Activated B cell treated with CpG ODN at 0.5 μM for 24 hours (primary cell): ENCODE measurements around the gene PRKACA. TPM values are rescaled to one million over a fixed set of nuclear protein-coding genes. Genes with fewer than 3 reads are reported as not detected.

Experiments
- ATAC-seq: fragments of 200-7000 bp; cut with Tn5 transposase; one replicate; pipeline ENCODE4 v1.10.0; 2021; ENCODE audit warnings: low read depth, mild to moderate bottlenecking, moderate library complexity
- CTCF ChIA-PET: fragments of 350-600 bp; sonication (Branson Sonifier 250); formaldehyde crosslinking; loops from one replicate; lab custom pipeline; 2021; ENCODE audit warnings: antibody characterized with exemption; lab: Charles Lee
- POLR2A ChIA-PET: fragments of 350-600 bp; sonication (Branson Sonifier 250); formaldehyde crosslinking; loops from one replicate; lab custom pipeline; 2021; ENCODE audit warnings: antibody characterized with exemption; lab: Charles Lee
- DNase-seq: peaks from one replicate; pipeline ENCODE4 v3.0.0; 2022
- H3K27ac Mint-ChIP-seq: one replicate; pipeline ENCODE4 v1.8.0; 2020; ENCODE audit warnings: mixed read lengths
- H3K27me3 Mint-ChIP-seq: one replicate; pipeline ENCODE4 v1.8.0; 2021; ENCODE audit warnings: mixed read lengths
- H3K36me3 Mint-ChIP-seq: one replicate; pipeline ENCODE4 v1.8.0; 2021; ENCODE audit warnings: low read depth, mixed read lengths
- H3K4me1 Mint-ChIP-seq: one replicate; pipeline ENCODE4 v1.8.0; 2021; ENCODE audit warnings: mixed read lengths
- H3K4me3 Mint-ChIP-seq: one replicate; pipeline ENCODE4 v1.8.0; 2020; ENCODE audit warnings: mild to moderate bottlenecking, mixed read lengths
- H3K9me3 Mint-ChIP-seq: one replicate; pipeline ENCODE4 v1.8.0; 2020; ENCODE audit warnings: mixed read lengths
- intact Hi-C: fragments of 100-400 bp; cut with micrococcal nuclease; formaldehyde crosslinking; loops from one replicate; pipeline ENCODE4 v1.15.1; 2024
- total RNA-seq: library from RNA; stranded (reverse); gene quantifications from 2 replicates; pipeline ENCODE4 v1.2.3, GENCODE V29; 2022
- TF ChIP-seq, protein P1 (sequence below): fragments of 200-600 bp; IDR thresholded peaks from one replicate; pipeline ENCODE4 v1.8.0; 2022; ENCODE audit warnings: antibody characterized with exemption, mild to moderate bottlenecking

Gene PRKACA
- total RNA-seq, 1 donor from 2014 or later: 43.7 TPM

DNA sequence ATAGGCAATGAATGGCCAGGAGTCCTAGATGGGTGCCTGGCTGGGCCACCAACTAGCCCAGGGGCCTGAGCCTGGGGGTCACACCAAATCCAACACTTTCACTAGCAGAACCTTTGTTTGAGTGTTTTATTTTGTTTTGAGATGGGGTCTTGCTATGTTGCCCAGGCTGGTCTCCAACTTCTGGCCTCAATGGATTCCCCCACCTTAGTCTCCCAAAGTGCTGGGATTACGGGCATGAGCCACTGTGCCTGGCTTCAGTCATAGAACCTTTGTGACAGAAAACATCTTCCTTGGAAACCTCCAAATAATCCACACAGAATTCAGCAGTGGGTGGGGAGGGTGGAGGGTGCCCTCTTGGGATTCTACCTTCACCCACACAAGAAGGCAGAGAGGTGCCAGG is 6.1 kb downstream of the PRKACA start:
- H3K4me3 Mint-ChIP-seq: no peak overlapping the region
- TF ChIP-seq, protein P1, sequence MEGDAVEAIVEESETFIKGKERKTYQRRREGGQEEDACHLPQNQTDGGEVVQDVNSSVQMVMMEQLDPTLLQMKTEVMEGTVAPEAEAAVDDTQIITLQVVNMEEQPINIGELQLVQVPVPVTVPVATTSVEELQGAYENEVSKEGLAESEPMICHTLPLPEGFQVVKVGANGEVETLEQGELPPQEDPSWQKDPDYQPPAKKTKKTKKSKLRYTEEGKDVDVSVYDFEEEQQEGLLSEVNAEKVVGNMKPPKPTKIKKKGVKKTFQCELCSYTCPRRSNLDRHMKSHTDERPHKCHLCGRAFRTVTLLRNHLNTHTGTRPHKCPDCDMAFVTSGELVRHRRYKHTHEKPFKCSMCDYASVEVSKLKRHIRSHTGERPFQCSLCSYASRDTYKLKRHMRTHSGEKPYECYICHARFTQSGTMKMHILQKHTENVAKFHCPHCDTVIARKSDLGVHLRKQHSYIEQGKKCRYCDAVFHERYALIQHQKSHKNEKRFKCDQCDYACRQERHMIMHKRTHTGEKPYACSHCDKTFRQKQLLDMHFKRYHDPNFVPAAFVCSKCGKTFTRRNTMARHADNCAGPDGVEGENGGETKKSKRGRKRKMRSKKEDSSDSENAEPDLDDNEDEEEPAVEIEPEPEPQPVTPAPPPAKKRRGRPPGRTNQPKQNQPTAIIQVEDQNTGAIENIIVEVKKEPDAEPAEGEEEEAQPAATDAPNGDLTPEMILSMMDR: no peak
- POLR2A ChIA-PET: no interaction called here
- no peaks in the 10 kb centered on the region for H3K27me3 Mint-ChIP-seq
- H3K36me3 Mint-ChIP-seq: peaks cover 11% of the 10 kb centered on the region
- no peak for DNase-seq
- no peaks in the 10 kb centered on the region for H3K9me3 Mint-ChIP-seq
- H3K27ac Mint-ChIP-seq: no peak overlapping the region
- no peak for ATAC-seq
- H3K4me1 Mint-ChIP-seq: peaks cover 26% of the 10 kb centered on the region
- CTCF ChIA-PET: no interaction called here
- intact Hi-C loops: loop anchor here (10.0 kb wide), 1 partner anchor 317 kb away; the partner anchor contains the start of gene ZSWIM4

DNA sequence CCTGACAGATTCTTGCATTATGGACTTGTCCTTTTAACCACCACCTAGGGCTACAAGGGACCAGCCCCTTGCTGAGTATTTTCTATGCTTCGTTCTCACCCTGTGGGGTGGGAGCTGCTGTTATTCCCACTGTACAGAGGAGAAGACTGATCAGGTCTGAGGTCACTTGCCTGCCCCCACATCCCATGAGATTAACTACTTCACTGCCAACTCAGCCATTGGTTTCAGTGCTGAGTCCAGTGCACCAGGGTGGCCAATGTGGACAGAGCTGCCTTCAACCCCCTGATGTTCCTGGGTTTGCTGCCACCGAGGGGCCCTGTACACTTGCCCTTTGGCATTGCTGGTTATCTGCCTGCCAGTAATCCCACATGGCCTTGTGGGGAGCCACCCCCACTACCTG is 6.9 kb downstream of the PRKACA start:
- no peaks in the 10 kb centered on the region for H3K9me3 Mint-ChIP-seq
- POLR2A ChIA-PET: no interaction called here
- H3K27me3 Mint-ChIP-seq: no peaks in the 10 kb centered on the region
- H3K27ac Mint-ChIP-seq: peak overlapping the region; percentile 18
- peaks cover 20% of the 10 kb centered on the region for H3K36me3 Mint-ChIP-seq
- intact Hi-C loops: loop anchor here (10.0 kb wide), 1 partner anchor 316 kb away; the partner anchor contains the start of gene ZSWIM4
- TF ChIP-seq, protein P1: no peak
- peaks cover 18% of the 10 kb centered on the region for H3K4me1 Mint-ChIP-seq
- ATAC-seq: no peak
- H3K4me3 Mint-ChIP-seq: no peak overlapping the region
- CTCF ChIA-PET: interaction anchor here (0.6 kb wide), 1 partner anchor 34 kb away, joined by 4 read pairs; no protein-coding TSS in a partner anchor
- no peak for DNase-seq

DNA sequence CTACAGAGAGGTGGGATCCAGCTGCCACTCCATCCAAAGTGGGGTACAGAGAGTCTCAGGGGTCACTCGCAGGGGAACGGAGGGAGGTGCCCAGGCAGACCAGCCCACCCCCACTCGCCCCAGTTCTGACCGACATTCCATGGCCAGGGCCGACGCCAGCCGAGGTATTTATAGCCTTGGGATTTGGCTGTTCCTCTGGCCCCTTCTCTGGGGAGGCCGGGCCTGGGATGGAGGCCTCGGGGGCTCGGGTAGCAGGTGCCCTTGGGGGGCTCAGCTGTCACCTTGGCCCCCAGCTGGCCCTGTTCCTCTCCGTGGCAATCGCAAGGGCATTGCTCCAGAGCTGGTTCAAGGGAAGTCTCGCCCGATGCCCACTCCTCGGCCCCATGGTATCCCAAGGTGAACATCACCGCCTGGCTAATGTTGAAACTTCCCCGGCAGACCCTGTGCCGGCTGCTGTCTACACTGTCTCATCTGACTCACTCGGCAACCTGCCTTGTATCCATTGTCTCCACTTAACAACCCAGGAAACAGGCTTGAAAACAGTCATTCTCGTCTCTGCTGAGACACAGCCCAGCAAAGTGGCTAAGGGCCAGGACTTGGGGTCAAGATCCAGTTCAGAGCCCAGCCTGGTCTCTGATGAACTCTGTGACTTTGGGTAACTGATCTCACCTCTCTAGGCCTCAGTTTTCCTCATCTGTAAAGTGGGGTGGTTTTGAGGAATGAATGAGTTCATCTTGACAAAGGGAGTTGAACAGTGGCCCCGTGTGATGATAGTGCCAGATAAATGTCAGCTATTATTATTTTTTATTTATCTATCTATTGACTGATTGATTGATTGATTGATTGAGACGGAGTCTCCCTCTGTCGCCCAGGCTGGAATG is 9.7 kb downstream of the PRKACA start:
- DNase-seq (no peak), ATAC-seq (no peak)
- TF ChIP-seq, protein P1: no peak
- Mint-ChIP-seq H3K4me3 (no peak overlapping the region), H3K27me3 (no peaks in the 10 kb centered on the region), H3K27ac (no peak overlapping the region), H3K9me3 (no peaks in the 10 kb centered on the region), H3K36me3 (peaks cover 32% of the 10 kb centered on the region), H3K4me1 (no peaks in the 10 kb centered on the region)
- POLR2A ChIA-PET: interaction anchor here (0.7 kb wide), 1 partner anchor 304 kb away, joined by 3 read pairs; no protein-coding TSS in a partner anchor
- intact Hi-C loops: no loop called here
- CTCF ChIA-PET: no interaction called here

DNA sequence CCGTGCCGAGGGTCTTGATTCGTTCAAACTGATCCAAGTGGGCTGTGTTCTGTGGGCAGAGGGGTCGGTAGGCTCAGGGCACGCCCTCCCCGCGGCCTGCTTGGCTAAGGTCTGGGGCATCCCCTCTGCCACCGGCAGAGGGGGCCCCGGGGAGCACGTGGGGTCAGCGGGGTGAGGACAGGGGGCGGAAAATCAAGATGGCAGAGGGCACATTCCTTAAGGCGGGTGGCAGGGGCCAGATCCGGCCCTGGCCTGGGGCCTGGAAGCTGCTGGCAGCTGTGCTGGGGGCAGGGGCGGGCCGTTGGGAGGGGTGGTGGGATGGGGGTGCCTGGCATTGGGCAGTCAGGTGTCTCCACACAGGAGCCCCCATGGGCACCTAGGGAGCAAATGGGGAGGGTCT is 10.7 kb downstream of the PRKACA start:
- Mint-ChIP-seq H3K4me1 (no peaks in the 10 kb centered on the region), H3K9me3 (no peaks in the 10 kb centered on the region), H3K27ac (no peak overlapping the region), H3K4me3 (no peak overlapping the region), H3K27me3 (no peaks in the 10 kb centered on the region), H3K36me3 (peaks cover 39% of the 10 kb centered on the region)
- intact Hi-C loops: no loop called here
- POLR2A ChIA-PET: no interaction called here
- DNase-seq: no peak
- TF ChIP-seq, protein P1: no peak
- CTCF ChIA-PET: no interaction called here
- ATAC-seq: no peak

DNA sequence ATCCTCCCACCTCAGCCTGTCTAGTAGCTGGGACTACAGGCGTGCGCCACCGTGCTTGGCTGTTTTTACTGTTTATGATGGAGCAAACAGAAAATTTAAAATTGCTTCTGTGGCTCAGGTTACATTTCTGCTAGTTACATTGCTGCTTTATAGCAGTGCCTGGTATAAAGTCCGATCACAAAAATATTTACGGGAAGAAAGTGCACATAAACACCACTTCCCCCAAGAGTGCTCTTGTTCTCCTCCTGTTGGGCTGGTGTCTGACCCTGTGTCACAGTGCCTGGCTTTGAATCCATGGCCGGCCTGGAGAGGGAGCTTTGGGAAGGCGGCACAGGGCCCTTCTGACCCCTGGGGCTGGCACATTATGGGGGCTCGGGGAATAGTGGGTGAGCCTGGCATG is 11.9 kb downstream of the PRKACA start:
- ATAC-seq (no peak), DNase-seq (no peak)
- H3K27me3 Mint-ChIP-seq: no peaks in the 10 kb centered on the region
- TF ChIP-seq, protein P1: no peak
- H3K36me3 Mint-ChIP-seq: peaks cover 47% of the 10 kb centered on the region
- no peaks in the 10 kb centered on the region for H3K4me1 Mint-ChIP-seq
- no peaks in the 10 kb centered on the region for H3K9me3 Mint-ChIP-seq
- H3K27ac Mint-ChIP-seq: no peak overlapping the region
- ChIA-PET CTCF (interaction anchor here (1.1 kb wide), 1 partner anchor 9 kb away, joined by 3 read pairs; no protein-coding TSS in a partner anchor), POLR2A (no interaction called here)
- intact Hi-C loops: no loop called here
- H3K4me3 Mint-ChIP-seq: no peak overlapping the region
